Caki2 (cell line): ENCODE data around the gene GBP7. TPM values are rescaled to one million over a fixed set of nuclear protein-coding genes. Genes with fewer than 3 reads are reported as not detected.
"Not testable (repeated sequence)": the region's sequence is repeated elsewhere in the genome, so short reads cannot be mapped to it uniquely, and the experiment has no call there.

ENCODE experiments used
- DNase-seq: peaks from one replicate; pipeline ENCODE4 v3.0.0-alpha.2; 2015; ENCODE audit warnings: low read depth
- in situ Hi-C: cut with HindIII; loops from 2 replicates; pipeline ENCODE4 v1.10.0; 2016; ENCODE audit warnings: low sequenced_read_pairs, low pct_unique_long_range_greater_than_20kb, mixed read lengths
- total RNA-seq: library from RNA; depleted of rRNA; stranded (reverse); fragments of >200 nt; shearing (Covaris generic); gene quantifications from 2 replicates; pipeline ENCODE4 v1.2.3, GENCODE V29; 2014; ENCODE audit warnings: low replicate concordance

The GBP7 gene
- total RNA-seq, 1 experiment from 2014 or later, result not detected

GRCh38 chr1:89126602-89127565 is 48.9 kb downstream of the GBP7 start:
- in situ Hi-C loops, DNase-seq: not testable (repeated sequence)

DNA sequence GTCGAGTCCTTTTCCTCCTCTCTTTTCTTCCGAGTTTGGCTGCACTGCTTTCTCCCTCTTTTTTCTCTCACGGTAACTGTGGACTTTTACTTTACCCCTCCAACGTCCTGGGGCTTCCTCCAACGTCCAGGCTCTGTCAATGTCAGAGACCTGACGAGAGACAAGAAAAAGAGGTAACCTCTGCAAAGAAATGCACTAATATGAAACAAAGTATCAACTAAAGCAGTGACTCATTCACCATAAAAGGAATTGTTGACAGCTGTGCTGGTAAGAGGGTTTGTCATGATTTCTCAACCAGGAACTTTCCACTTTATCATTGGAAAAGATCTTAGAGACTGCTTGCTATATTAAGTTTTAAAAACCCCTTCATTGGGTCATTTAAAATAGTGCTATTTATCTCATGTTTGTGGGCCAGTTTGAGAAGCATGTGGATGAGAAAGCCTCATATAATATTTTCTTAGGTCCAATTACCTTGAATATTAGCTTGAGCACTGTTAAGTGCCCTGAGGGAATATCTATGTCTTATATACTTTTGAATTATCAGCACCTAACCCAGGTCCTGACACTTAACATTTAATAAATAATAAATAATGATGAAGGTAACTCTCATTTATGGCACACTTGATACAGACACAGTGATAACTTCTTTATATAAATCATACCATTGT is 49.8 kb downstream of the GBP7 start, which contains the start of gene GBP2:
Gene GBP2, minus strand, starts transcription at position 202 of the 668 bp plus-strand sequence. CDS start 4,148 bp downstream, outside the sequence.
- in situ Hi-C loops, result no loop called here

GRCh38 chr1:89125240-89125912 is 50.4 kb downstream of the GBP7 start:
- no peak for DNase-seq
- in situ Hi-C loops, result no loop called here

More for the DNA sequence above, 49.8 kb downstream of the GBP7 start, which contains the start of gene GBP2:
- DNase-seq, result peak; percentile 33

GRCh38 chr1:89121641-89122040 is 54.2 kb downstream of the GBP7 start:
- DNase-seq, result no peak
- in situ Hi-C loops, result no loop called here

- DNase-seq, result no peak
- in situ Hi-C loops, result no loop called here
These were observed 61.1 kb downstream of the GBP7 start for GRCh38 chr1:89114662-89115061.

DNA sequence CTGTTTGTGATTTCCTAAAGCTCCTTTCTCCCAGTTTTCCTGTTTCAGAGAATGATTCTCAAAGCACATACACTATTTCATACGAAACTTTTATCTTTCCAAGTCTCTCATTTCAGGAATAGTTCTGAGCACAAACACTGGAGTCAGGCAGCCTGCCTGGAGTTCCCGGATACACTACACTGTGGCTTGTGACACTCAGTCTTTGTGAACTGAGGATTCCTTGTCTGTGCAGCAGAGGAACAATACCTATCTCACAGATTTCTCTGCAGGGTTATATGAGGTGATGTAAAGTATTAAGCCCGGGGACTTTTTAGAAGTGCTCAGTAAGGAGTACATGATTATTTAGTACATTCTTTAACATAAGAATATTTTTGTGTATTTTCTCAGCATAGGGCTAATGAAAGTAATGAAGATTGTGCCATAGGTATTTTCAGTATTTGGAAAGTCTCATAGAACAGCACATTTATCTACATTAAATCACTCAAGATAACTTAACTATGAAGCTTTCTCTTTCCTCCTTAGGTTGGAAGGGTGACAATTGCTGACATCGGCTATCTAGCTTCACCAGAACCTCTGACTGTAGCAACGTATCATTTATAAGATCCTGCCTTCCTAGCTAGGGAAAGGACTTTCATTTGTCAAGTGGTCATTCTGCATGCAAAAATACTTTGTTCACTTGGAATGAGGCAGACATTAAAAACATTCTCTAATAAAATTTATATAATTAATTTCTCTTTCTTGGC is 62.8 kb downstream of the GBP7 start:
- in situ Hi-C loops, result no loop called here

GRCh38 chr1:89104687-89105086 is 71.1 kb downstream of the GBP7 start:
- in situ Hi-C loops, result no loop called here
- DNase-seq, result no peak

More for the DNA sequence above, 62.8 kb downstream of the GBP7 start:
- DNase-seq, result no peak

- in situ Hi-C loops, result no loop called here
- no peak for DNase-seq
These were observed 71.7 kb downstream of the GBP7 start for GRCh38 chr1:89104147-89104546.

GRCh38 chr1:89102021-89102420 is 73.8 kb downstream of the GBP7 start:
- in situ Hi-C loops, result no loop called here
- DNase-seq, result no peak

DNA sequence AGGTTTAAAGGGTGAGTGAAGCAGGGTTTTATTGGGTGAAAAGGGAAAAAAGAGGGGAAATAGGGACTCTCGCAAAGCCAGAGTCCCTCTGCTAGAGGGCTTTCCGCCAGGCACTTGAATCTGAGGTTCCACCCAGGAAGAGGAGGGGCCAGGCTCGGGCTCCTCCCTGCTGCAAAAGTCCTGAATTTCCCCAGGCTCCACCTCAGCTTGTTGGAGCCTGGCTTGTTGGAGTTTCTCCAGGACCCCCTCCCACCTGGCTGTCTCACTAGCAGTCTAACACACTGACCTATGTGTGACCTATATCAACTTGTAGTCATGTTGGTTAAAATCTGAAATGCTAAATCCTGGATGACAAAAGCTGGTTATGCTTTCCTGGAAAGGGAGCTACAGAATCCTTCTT is 75.4 kb downstream of the GBP7 start:
- no peak for DNase-seq
- in situ Hi-C loops, result no loop called here

GRCh38 chr1:89098857-89099256 is 76.9 kb downstream of the GBP7 start:
- DNase-seq, result no peak
- in situ Hi-C loops, result no loop called here

DNA sequence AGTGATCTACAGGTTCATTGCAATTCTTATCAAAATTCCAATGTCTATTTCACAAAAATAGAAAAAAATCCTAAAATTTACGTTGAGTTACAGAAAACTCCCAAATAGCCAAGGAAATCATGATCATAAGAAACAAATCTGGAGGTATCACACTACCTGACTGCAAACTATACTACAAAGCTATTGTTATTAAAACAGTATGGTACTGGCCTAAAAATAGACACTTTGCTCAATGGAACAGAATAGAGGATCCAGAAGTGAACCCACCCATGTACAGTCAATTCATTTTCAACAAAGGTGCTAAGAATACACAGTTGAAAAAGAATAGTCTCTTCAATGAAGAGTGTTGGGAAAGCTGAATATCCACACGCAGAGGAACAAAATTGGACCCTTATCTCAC is 80.1 kb downstream of the GBP7 start:
- in situ Hi-C loops, result no loop called here
- DNase-seq, result no peak

DNA sequence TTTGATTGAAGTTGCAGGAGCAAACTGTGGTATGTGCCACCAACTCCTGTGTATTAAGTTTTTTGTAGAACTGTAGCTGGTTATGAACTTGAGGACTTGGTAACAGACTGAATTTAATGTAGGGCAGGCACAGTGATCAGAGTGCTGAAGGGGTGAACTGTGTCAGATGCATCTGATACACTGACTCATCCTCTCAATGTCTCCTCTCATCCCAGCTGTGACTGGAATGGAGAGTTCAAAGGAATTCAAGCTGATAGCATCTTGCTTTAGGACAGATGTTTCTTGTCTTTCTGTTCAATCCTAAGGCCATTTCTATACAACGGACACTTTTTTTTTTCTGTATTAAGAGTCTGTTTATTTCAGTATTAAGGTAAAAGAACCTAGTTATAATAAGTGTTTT is 85.8 kb downstream of the GBP7 start:
- in situ Hi-C loops, result no loop called here
- no peak for DNase-seq

DNA sequence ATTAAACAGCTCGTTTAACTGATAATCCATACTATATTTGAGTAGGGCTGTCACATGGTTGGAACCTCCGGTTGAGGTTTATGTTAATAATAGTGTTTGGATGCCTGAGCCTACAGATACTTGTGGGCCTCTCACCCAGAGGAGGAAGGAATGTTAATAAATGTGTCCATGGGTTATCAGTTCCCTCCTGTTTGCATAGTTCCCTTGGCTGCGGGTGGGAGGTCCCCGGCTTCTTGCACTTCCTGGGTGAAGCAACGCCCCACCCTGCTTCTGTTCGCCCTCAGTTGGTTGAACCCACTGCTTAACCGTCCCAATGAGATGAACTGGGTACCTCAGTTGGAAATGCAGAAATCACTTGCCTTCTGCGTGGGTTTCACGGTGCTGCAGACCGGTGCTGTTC is 87.2 kb downstream of the GBP7 start:
- DNase-seq, result no peak
- in situ Hi-C loops, result no loop called here

DNA sequence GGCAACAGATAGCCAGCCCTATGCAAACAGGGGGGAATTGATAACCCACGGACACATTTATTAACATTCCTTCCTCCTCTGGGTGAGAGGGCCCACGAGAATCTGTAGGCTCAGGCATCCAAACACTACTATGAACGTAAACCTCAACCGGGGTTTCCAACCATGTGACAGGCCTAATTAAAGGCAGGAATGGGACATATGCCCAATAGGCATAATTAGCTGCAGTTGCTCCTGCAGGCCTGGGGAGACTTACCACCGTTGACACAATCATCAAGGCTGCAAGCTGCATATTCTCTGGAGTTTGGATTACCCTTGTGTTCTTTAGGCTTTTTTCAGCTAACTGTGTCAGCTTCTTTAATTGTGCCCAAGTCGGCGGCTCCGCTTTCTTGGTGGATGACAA is 88.6 kb downstream of the GBP7 start:
- in situ Hi-C loops, result no loop called here

GRCh38 chr1:89085781-89086180 is 90.0 kb downstream of the GBP7 start:
- in situ Hi-C loops, result no loop called here

More for the DNA sequence above, 88.6 kb downstream of the GBP7 start:
- DNase-seq, result no peak

More at GRCh38 chr1:89085781-89086180, 90.0 kb downstream of the GBP7 start:
- DNase-seq, result no peak
